ENCODE measurements around the gene UBTD2.

UBTD2 gene

GRCh38 chr5:172188893-172189692 lies 94.5 kb downstream of the UBTD2 start:
- Histone ChIP-seq H3K9ac (ENCODE audit: low read length) (no peak overlapping the region), H3K4me3 (ENCODE audit: low read length) (peak overlapping the region; percentile 95), H3K27ac (ENCODE audit: low read length) (no peak overlapping the region), H4K20me1 (ENCODE audit: insufficient read depth, low read length) (no peaks in the 10 kb centered on the region), H2AFZ (ENCODE audit: low read length) (peak overlapping the region; percentile 80; the same call in 1 of the 2 replicates), H3K4me2 (ENCODE audit: low read depth, low read length) (peak overlapping the region; percentile 64; the same call in 1 of the 2 replicates), H3F3A (ENCODE audit: insufficient read depth, low read length) (peaks cover 40% of the 10 kb centered on the region), H3K36me3 (replicated peaks; ENCODE audit: insufficient read depth, low read length) (no peaks in the 10 kb centered on the region), H3K9me2 (replicated peaks; ENCODE audit: insufficient read depth, low read length) (no peaks in the 10 kb centered on the region), H3K79me2 (ENCODE audit: low read length) (peaks cover 38% of the 10 kb centered on the region), H3K4me1 (ENCODE audit: low read length) (peaks cover 12% of the 10 kb centered on the region), H3K9me3 (replicated peaks; ENCODE audit: insufficient read depth, low read length) (no peaks in the 10 kb centered on the region), H3K27me3 (replicated peaks; ENCODE audit: insufficient read depth, low read length) (no peaks in the 10 kb centered on the region)
- no peak for TF ChIP-seq EZH2phosphoT487 (IDR thresholded peaks at IDR 0.05; ENCODE audit: low read length)
- TF ChIP-seq EZH2 (optimal IDR thresholded peaks at IDR 0.05; ENCODE audit: low read depth, low read length), result no peak
- TF ChIP-seq CTCF (IDR thresholded peaks at IDR 0.05; ENCODE audit: low read length), result no peak
- DNase-seq, result no peak

- no peaks in the 10 kb centered on the region for H3K9me3 ChIP-seq (replicated peaks; ENCODE audit: insufficient read depth, low read length)
Observed at GRCh38 chr5:172188033-172188892, 95.3 kb downstream of the UBTD2 start, which contains the start of gene STK10. TSS of gene STK10 (minus strand) at chr5:172188224. CDS start at chr5:172188042, 182 bp downstream.

More at GRCh38 chr5:172188033-172188892, 95.3 kb downstream of the UBTD2 start, which contains the start of gene STK10:
- peak; percentile 90 for DNase-seq
- Histone ChIP-seq H3K9ac (ENCODE audit: low read length) (peak within 1 kb of the TSS; percentile 78), H3K36me3 (replicated peaks; ENCODE audit: insufficient read depth, low read length) (no peaks in the 10 kb centered on the region), H2AFZ (ENCODE audit: low read length) (peak within 1 kb of the TSS; percentile 91), H3K27me3 (replicated peaks; ENCODE audit: insufficient read depth, low read length) (no peaks in the 10 kb centered on the region), H3K27ac (ENCODE audit: low read length) (peak within 1 kb of the TSS; percentile 96; the same call in 1 of the 2 replicates), H3K79me2 (ENCODE audit: low read length) (peaks cover 46% of the 10 kb centered on the region), H3K4me2 (ENCODE audit: low read depth, low read length) (peak within 1 kb of the TSS; percentile 95), H3K9me2 (replicated peaks; ENCODE audit: insufficient read depth, low read length) (no peaks in the 10 kb centered on the region), H3K4me1 (ENCODE audit: low read length) (peaks cover 17% of the 10 kb centered on the region), H3K4me3 (ENCODE audit: low read length) (peak within 1 kb of the TSS; percentile 95), H3F3A (ENCODE audit: insufficient read depth, low read length) (peaks cover 40% of the 10 kb centered on the region), H4K20me1 (ENCODE audit: insufficient read depth, low read length) (no peaks in the 10 kb centered on the region)
- TF ChIP-seq CTCF (IDR thresholded peaks at IDR 0.05; ENCODE audit: low read length), result peak; percentile 89
- TF ChIP-seq EZH2 (optimal IDR thresholded peaks at IDR 0.05; ENCODE audit: low read depth, low read length), result no peak
- TF ChIP-seq EZH2phosphoT487 (IDR thresholded peaks at IDR 0.05; ENCODE audit: low read length), result no peak

Data from MM.1S (cell line).